ENCODE results near the gene CDC45.

The CDC45 gene

GRCh38 chr22:19559324-19559811 is 79.6 kb downstream of the CDC45 start:
- TF ChIP-seq CTCF (IDR thresholded peaks at IDR 0.05; ENCODE audit: low read length, missing control alignments): no peak
- no peak overlapping the region for H3K4me3 ChIP-seq (replicated peaks; ENCODE audit: low read depth, low read length)
- no peak for DNase-seq (ENCODE audit: low read depth)

- no peak for TF ChIP-seq CTCF (IDR thresholded peaks at IDR 0.05; ENCODE audit: low read length, missing control alignments)
- no peak for DNase-seq (ENCODE audit: low read depth)
- H3K4me3 ChIP-seq (replicated peaks; ENCODE audit: low read depth, low read length): no peak overlapping the region
Measured at GRCh38 chr22:19559956-19560355, 80.2 kb downstream of the CDC45 start.

GRCh38 chr22:19565382-19566278 is 85.9 kb downstream of the CDC45 start:
- no peak for DNase-seq (ENCODE audit: low read depth)
- H3K4me3 ChIP-seq (replicated peaks; ENCODE audit: low read depth, low read length): no peak overlapping the region
- no peak for TF ChIP-seq CTCF (IDR thresholded peaks at IDR 0.05; ENCODE audit: low read length, missing control alignments)

GRCh38 chr22:19566279-19567156 is 86.8 kb downstream of the CDC45 start:
- TF ChIP-seq CTCF (IDR thresholded peaks at IDR 0.05; ENCODE audit: low read length, missing control alignments): no peak
- no peak overlapping the region for H3K4me3 ChIP-seq (replicated peaks; ENCODE audit: low read depth, low read length)
- no peak for DNase-seq (ENCODE audit: low read depth)

GRCh38 chr22:19567157-19568009 is 87.7 kb downstream of the CDC45 start:
- no peak overlapping the region for H3K4me3 ChIP-seq (replicated peaks; ENCODE audit: low read depth, low read length)
- TF ChIP-seq CTCF (IDR thresholded peaks at IDR 0.05; ENCODE audit: low read length, missing control alignments): no peak
- no peak for DNase-seq (ENCODE audit: low read depth)

All from fibroblast of pulmonary artery (primary cell).